ENCODE measurements around the gene FBP2. TPM values are rescaled to one million over a fixed set of nuclear protein-coding genes. Genes with fewer than 3 reads are reported as not detected.

FBP2 gene
- total and polyA plus RNA-seq, 2 experiments from 2014 or later: 0.20 to 0.30 TPM

DNA sequence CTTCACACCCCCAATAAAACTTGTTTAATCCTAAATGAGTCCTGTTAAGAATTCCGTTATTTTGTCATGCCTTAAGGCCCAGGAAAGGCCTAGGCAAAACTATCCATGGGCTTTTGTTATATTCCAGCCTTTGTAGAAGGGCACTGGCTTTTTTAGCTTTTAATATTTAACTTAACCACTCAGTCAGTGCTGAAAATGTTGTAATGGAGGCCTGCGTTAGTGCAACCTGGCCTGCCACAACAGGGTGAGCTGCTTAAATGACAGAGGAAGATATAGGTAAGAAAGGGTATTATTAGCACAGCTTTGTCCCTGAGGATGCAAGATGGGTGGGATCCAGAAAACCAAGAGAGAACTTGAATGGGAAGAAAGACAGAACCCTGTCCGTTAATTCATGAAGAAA, 78.9 kb downstream of the FBP2 start:
- TF ChIP-seq, protein P1, sequence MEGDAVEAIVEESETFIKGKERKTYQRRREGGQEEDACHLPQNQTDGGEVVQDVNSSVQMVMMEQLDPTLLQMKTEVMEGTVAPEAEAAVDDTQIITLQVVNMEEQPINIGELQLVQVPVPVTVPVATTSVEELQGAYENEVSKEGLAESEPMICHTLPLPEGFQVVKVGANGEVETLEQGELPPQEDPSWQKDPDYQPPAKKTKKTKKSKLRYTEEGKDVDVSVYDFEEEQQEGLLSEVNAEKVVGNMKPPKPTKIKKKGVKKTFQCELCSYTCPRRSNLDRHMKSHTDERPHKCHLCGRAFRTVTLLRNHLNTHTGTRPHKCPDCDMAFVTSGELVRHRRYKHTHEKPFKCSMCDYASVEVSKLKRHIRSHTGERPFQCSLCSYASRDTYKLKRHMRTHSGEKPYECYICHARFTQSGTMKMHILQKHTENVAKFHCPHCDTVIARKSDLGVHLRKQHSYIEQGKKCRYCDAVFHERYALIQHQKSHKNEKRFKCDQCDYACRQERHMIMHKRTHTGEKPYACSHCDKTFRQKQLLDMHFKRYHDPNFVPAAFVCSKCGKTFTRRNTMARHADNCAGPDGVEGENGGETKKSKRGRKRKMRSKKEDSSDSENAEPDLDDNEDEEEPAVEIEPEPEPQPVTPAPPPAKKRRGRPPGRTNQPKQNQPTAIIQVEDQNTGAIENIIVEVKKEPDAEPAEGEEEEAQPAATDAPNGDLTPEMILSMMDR (IDR thresholded peaks at IDR 0.05; ENCODE audit: poor library complexity): no peak
- no peak for TF ChIP-seq EZH2phosphoT487 (IDR thresholded peaks at IDR 0.05; ENCODE audit: low read depth, severe bottlenecking, unreplicated experiment)
- no peak for TF ChIP-seq EZH2 (IDR thresholded peaks at IDR 0.05; ENCODE audit: borderline replicate concordance)
- no peak overlapping the region for H3K4me2 ChIP-seq
- no peak for DNase-seq (ENCODE audit: low spot score)
- no peak overlapping the region for H3K4me3 ChIP-seq
- no peaks in the 10 kb centered on the region for H3K36me3 ChIP-seq (replicated peaks; ENCODE audit: insufficient read depth, low read depth)
- H4K20me1 ChIP-seq (ENCODE audit: insufficient read depth, poor library complexity, severe bottlenecking): peaks cover 5% of the 10 kb centered on the region
- H3K9me2 ChIP-seq (replicated peaks; ENCODE audit: insufficient read depth): no peaks in the 10 kb centered on the region
- no peaks in the 10 kb centered on the region for H3K9me3 ChIP-seq (ENCODE audit: low read depth)
- H3K79me2 ChIP-seq: peaks cover 41% of the 10 kb centered on the region
- H3K4me1 ChIP-seq (ENCODE audit: insufficient read depth): no peaks in the 10 kb centered on the region
- H2AFZ ChIP-seq: no peak overlapping the region
- H3K27ac ChIP-seq: no peak overlapping the region
- 69% methylated on average over 3 of the region's 3 CpGs for WGBS (ENCODE audit: low lambda C conversion rate, missing lambda C conversion rate)
- H3K27me3 ChIP-seq: no peaks in the 10 kb centered on the region

DNA sequence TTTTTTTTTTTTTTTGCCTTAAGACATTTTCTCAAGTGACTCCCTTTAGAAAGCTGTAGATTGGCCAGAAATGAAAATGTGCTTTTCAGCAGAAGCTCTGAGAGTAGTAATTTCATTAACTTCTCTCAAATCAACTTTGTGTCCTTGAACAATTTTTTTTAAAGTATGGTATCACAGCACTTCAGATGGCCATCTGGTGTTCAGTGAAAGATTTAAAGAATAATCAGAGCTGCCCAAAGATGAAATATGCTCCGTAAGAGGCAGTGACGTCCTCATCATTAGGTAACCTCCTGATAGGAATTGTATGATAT, 81.7 kb downstream of the FBP2 start:
- H3K4me1 ChIP-seq (ENCODE audit: insufficient read depth): no peaks in the 10 kb centered on the region
- no peaks in the 10 kb centered on the region for H3K36me3 ChIP-seq (replicated peaks; ENCODE audit: insufficient read depth, low read depth)
- no peak overlapping the region for H3K27ac ChIP-seq
- no peak overlapping the region for H3K4me3 ChIP-seq
- H3K9me2 ChIP-seq (replicated peaks; ENCODE audit: insufficient read depth): no peaks in the 10 kb centered on the region
- no peak overlapping the region for H2AFZ ChIP-seq
- WGBS (ENCODE audit: low lambda C conversion rate, missing lambda C conversion rate): 92% methylated on average over 2 of the region's 2 CpGs
- peaks cover 44% of the 10 kb centered on the region for H3K79me2 ChIP-seq
- TF ChIP-seq EZH2 (IDR thresholded peaks at IDR 0.05; ENCODE audit: borderline replicate concordance) (no peak), EZH2phosphoT487 (IDR thresholded peaks at IDR 0.05; ENCODE audit: low read depth, severe bottlenecking, unreplicated experiment) (no peak)
- TF ChIP-seq, protein P1 (IDR thresholded peaks at IDR 0.05; ENCODE audit: poor library complexity): no peak
- DNase-seq (ENCODE audit: low spot score): no peak
- no peak overlapping the region for H3K4me2 ChIP-seq
- H3K9me3 ChIP-seq (ENCODE audit: low read depth): no peaks in the 10 kb centered on the region
- no peaks in the 10 kb centered on the region for H3K27me3 ChIP-seq
- peaks cover 5% of the 10 kb centered on the region for H4K20me1 ChIP-seq (ENCODE audit: insufficient read depth, poor library complexity, severe bottlenecking)

DNA sequence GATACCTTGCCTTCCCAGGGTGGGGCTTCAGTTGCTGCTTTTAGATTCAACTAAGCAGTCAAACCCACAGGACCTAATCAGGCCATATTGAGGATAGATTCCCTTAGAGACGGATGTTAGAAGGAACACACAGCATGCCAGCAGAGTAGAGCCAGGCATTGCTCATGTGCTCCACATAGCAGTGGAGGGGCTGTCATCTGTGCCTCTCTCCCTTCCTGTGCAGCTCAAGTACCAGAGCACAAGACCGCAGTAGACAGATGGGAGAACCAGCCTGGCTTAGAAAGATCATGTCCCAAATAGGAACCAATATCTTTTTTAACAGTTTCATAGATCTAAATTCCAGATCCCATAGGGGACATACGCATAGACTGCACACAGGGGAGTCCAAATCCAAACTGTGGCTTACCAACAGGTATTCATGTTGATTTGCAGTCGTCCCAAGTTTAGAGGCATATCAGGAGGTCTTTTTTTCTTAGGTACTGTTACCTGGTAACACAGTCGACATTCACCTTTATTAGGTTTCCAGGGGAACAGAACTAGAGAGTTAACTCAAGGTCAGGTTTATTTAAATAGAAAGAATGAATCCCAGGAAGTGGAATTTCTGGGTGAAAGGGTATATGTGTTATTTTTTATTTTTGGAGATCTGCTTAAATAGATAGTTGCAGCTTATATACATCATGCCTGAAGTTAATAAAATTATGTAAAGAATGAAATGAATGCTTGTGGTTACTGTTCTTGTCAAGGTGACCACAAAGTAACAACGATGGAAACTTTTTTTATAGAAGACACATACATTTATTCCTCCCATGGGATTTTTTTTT, 82.3 kb downstream of the FBP2 start:
- no peaks in the 10 kb centered on the region for H3K4me1 ChIP-seq (ENCODE audit: insufficient read depth)
- H2AFZ ChIP-seq: no peak overlapping the region
- no peaks in the 10 kb centered on the region for H3K36me3 ChIP-seq (replicated peaks; ENCODE audit: insufficient read depth, low read depth)
- H3K4me3 ChIP-seq: no peak overlapping the region
- 76% methylated on average over 5 of the region's 6 CpGs for WGBS (ENCODE audit: low lambda C conversion rate, missing lambda C conversion rate)
- no peaks in the 10 kb centered on the region for H3K9me2 ChIP-seq (replicated peaks; ENCODE audit: insufficient read depth)
- no peaks in the 10 kb centered on the region for H3K27me3 ChIP-seq
- H3K79me2 ChIP-seq: peaks cover 46% of the 10 kb centered on the region
- no peak for DNase-seq (ENCODE audit: low spot score)
- peaks cover 5% of the 10 kb centered on the region for H4K20me1 ChIP-seq (ENCODE audit: insufficient read depth, poor library complexity, severe bottlenecking)
- no peak overlapping the region for H3K27ac ChIP-seq
- TF ChIP-seq EZH2 (IDR thresholded peaks at IDR 0.05; ENCODE audit: borderline replicate concordance) (no peak), EZH2phosphoT487 (IDR thresholded peaks at IDR 0.05; ENCODE audit: low read depth, severe bottlenecking, unreplicated experiment) (no peak)
- TF ChIP-seq, protein P1 (IDR thresholded peaks at IDR 0.05; ENCODE audit: poor library complexity): no peak
- no peaks in the 10 kb centered on the region for H3K9me3 ChIP-seq (ENCODE audit: low read depth)
- no peak overlapping the region for H3K4me2 ChIP-seq

Other genes with a start within 250 kb of the FBP2 start
- 12.8 and 15.5 TPM in 2 replicates for gene PCAT7, start 38.7 kb downstream of the FBP2 start, total RNA-seq
- 9.6 and 11.3 TPM in 2 replicates for gene PCAT7, start 38.7 kb downstream of the FBP2 start, polyA plus RNA-seq
- gene FBP1, start 45.7 kb upstream of the FBP2 start, total RNA-seq: 24.0 and 31.2 TPM in 2 replicates
- gene FBP1, start 45.7 kb upstream of the FBP2 start, polyA plus RNA-seq: 38.4 and 65.3 TPM in 2 replicates
- 82.1 and 101 TPM in 2 replicates for gene AOPEP, start 132.9 kb upstream of the FBP2 start, total RNA-seq
- gene AOPEP, start 132.9 kb upstream of the FBP2 start, polyA plus RNA-seq: 81.3 and 82.8 TPM in 2 replicates

Data from hepatocyte (in vitro differentiated cells).